Measurements from ENCODE around the gene APBA2. TPM values are rescaled to one million over a fixed set of nuclear protein-coding genes. Genes with fewer than 3 reads are reported as not detected.

APBA2 gene
- polyA plus RNA-seq, 1 donor (not counting 4 experiments of a cell fraction or from before 2014, with no cell fraction given) = 5.5 TPM

GRCh38 chr15:29087521-29088285, 201.9 kb downstream of the APBA2 start:
- H3K9ac ChIP-seq (ENCODE audit: control insufficient read depth, extremely low read depth, insufficient read depth, low read length) = no peak overlapping the region
- TF ChIP-seq, protein P1, sequence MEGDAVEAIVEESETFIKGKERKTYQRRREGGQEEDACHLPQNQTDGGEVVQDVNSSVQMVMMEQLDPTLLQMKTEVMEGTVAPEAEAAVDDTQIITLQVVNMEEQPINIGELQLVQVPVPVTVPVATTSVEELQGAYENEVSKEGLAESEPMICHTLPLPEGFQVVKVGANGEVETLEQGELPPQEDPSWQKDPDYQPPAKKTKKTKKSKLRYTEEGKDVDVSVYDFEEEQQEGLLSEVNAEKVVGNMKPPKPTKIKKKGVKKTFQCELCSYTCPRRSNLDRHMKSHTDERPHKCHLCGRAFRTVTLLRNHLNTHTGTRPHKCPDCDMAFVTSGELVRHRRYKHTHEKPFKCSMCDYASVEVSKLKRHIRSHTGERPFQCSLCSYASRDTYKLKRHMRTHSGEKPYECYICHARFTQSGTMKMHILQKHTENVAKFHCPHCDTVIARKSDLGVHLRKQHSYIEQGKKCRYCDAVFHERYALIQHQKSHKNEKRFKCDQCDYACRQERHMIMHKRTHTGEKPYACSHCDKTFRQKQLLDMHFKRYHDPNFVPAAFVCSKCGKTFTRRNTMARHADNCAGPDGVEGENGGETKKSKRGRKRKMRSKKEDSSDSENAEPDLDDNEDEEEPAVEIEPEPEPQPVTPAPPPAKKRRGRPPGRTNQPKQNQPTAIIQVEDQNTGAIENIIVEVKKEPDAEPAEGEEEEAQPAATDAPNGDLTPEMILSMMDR (optimal IDR thresholded peaks at IDR 0.05 in 1 of 3, IDR thresholded peaks at IDR 0.05 in 1 of 3, conservative IDR thresholded peaks at IDR 0.05 in 1 of 3; ENCODE audit: extremely low read depth in 1 of 3, insufficient read depth in 2 of 3, low read length in 3 of 3) = no peak
- TF ChIP-seq EZH2 (IDR thresholded peaks at IDR 0.05; ENCODE audit: low read length) = no peak
- no peaks in the 10 kb centered on the region for H3K4me1 ChIP-seq (ENCODE audit: control insufficient read depth, extremely low read depth, insufficient read depth, low read length)
- no peak overlapping the region for H3K4me3 ChIP-seq (ENCODE audit: control insufficient read depth in 2 of 3, extremely low read depth in 1 of 3, insufficient read depth in 2 of 3, low read depth in 1 of 3, low read length in 3 of 3)
- no peak for DNase-seq (ENCODE audit: low read depth, low spot score)
- dilution Hi-C loops (cut with MboI; ENCODE audit: extremely low pct_ligation_motif_present, low sequenced_read_pairs) = no loop called here
- no peak overlapping the region for H3K4me2 ChIP-seq (ENCODE audit: control insufficient read depth, extremely low read depth, insufficient read depth, low read depth, low read length)
- no peaks in the 10 kb centered on the region for H3K9me1 ChIP-seq (ENCODE audit: control insufficient read depth, extremely low read depth, insufficient read depth, low read length)
- no peak overlapping the region for H2AFZ ChIP-seq (ENCODE audit: control insufficient read depth, low read length)
- H3K9me3 ChIP-seq (ENCODE audit: control insufficient read depth, low read depth, low read length) = no peaks in the 10 kb centered on the region
- H3K36me3 ChIP-seq (ENCODE audit: control insufficient read depth in 2 of 2, extremely low read depth in 1 of 2, insufficient read depth in 2 of 2, low read length in 2 of 2) = no peaks in the 10 kb centered on the region
- H3K27me3 ChIP-seq (ENCODE audit: control insufficient read depth, extremely low read depth, insufficient read depth, low read length) = no peaks in the 10 kb centered on the region
- FAIRE-seq = no peak
- H3K27ac ChIP-seq (ENCODE audit: control insufficient read depth, insufficient read depth, low read length) = no peak overlapping the region
- no peaks in the 10 kb centered on the region for H4K20me1 ChIP-seq (ENCODE audit: control insufficient read depth, extremely low read depth, insufficient read depth, low read length)
- H3K79me2 ChIP-seq (ENCODE audit: control insufficient read depth, insufficient read depth, low read length) = no peaks in the 10 kb centered on the region

GRCh38 chr15:29088666-29089065, 202.9 kb downstream of the APBA2 start:
- Histone ChIP-seq H3K9ac (ENCODE audit: control insufficient read depth, extremely low read depth, insufficient read depth, low read length) (no peak overlapping the region), H2AFZ (ENCODE audit: control insufficient read depth, low read length) (no peak overlapping the region), H4K20me1 (ENCODE audit: control insufficient read depth, extremely low read depth, insufficient read depth, low read length) (no peaks in the 10 kb centered on the region), H3K9me1 (ENCODE audit: control insufficient read depth, extremely low read depth, insufficient read depth, low read length) (no peaks in the 10 kb centered on the region), H3K4me3 (ENCODE audit: control insufficient read depth in 2 of 3, extremely low read depth in 1 of 3, insufficient read depth in 2 of 3, low read depth in 1 of 3, low read length in 3 of 3) (no peak overlapping the region), H3K79me2 (ENCODE audit: control insufficient read depth, insufficient read depth, low read length) (no peaks in the 10 kb centered on the region), H3K27me3 (ENCODE audit: control insufficient read depth, extremely low read depth, insufficient read depth, low read length) (no peaks in the 10 kb centered on the region), H3K4me2 (ENCODE audit: control insufficient read depth, extremely low read depth, insufficient read depth, low read depth, low read length) (no peak overlapping the region), H3K4me1 (ENCODE audit: control insufficient read depth, extremely low read depth, insufficient read depth, low read length) (no peaks in the 10 kb centered on the region), H3K36me3 (ENCODE audit: control insufficient read depth in 2 of 2, extremely low read depth in 1 of 2, insufficient read depth in 2 of 2, low read length in 2 of 2) (no peaks in the 10 kb centered on the region), H3K27ac (ENCODE audit: control insufficient read depth, insufficient read depth, low read length) (no peak overlapping the region), H3K9me3 (ENCODE audit: control insufficient read depth, low read depth, low read length) (no peaks in the 10 kb centered on the region)
- dilution Hi-C loops (cut with MboI; ENCODE audit: extremely low pct_ligation_motif_present, low sequenced_read_pairs) = no loop called here
- no peak for FAIRE-seq
- no peak for DNase-seq (ENCODE audit: low read depth, low spot score)
- TF ChIP-seq EZH2 (IDR thresholded peaks at IDR 0.05; ENCODE audit: low read length) = no peak
- TF ChIP-seq, protein P1 (optimal IDR thresholded peaks at IDR 0.05 in 1 of 3, IDR thresholded peaks at IDR 0.05 in 1 of 3, conservative IDR thresholded peaks at IDR 0.05 in 1 of 3; ENCODE audit: extremely low read depth in 1 of 3, insufficient read depth in 2 of 3, low read length in 3 of 3) = no peak
